ENCODE data around the gene FARP1. TPM values are rescaled to one million over a fixed set of nuclear protein-coding genes. Genes with fewer than 3 reads are reported as not detected.
"Not testable (repeated sequence)": the region's sequence is repeated elsewhere in the genome, so short reads cannot be mapped to it uniquely, and the experiment has no call there.

The FARP1 gene
- total RNA-seq, 2 experiments from 2014 or later, result 0.21 to 0.48 TPM

DNA sequence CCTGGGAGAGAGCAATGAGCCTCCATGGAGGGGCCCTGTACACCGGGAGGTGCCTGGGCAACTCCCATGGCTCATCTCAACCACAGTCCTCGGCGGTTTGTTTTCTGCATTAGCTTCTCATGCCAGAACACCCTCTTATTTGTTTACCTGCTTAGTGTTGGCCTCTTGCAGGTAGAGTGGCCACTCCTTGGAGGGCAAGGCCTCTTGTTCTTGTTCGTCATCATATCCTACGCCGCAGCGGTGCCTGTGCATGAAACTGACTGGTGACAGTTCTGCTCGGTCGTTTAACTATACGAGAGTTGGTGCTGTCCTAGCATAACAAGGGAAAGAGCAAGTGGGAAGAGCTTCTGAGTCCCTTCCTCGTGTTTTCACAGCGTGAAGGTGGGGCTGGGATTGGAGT lies 74.7 kb downstream of the FARP1 start:
- no peaks in the 10 kb centered on the region for H3K36me3 Mint-ChIP-seq
- no peaks in the 10 kb centered on the region for H3K9me3 Mint-ChIP-seq
- no peak overlapping the region for H3K4me3 Mint-ChIP-seq
- no peaks in the 10 kb centered on the region for H3K4me1 Mint-ChIP-seq
- no peak for DNase-seq
- H3K27ac Mint-ChIP-seq, result no peak overlapping the region
- peaks cover 3% of the 10 kb centered on the region for H3K27me3 Mint-ChIP-seq

DNA sequence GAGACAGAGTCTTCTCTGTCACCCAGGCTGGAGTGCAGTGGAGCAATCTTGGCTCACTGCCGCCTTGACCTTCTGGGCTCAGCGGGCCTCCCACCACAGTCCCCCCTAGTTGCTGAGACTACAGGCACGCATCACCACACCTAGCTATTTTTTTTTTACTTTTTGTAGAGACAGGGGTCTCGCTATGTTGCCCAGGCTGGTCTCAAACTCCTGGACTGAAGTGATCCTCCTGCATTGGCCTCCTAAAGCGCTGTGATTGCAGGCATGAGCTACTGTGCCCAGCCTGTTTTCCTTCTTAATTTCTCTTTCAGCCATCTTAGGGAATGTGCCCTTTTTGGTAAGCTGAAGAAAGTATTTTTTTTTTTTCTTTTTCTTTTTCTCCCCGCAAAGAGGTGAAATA lies 76.8 kb downstream of the FARP1 start:
- no peak overlapping the region for H3K4me3 Mint-ChIP-seq
- H3K27ac Mint-ChIP-seq, result no peak overlapping the region
- peaks cover 3% of the 10 kb centered on the region for H3K27me3 Mint-ChIP-seq
- no peaks in the 10 kb centered on the region for H3K9me3 Mint-ChIP-seq
- no peak for DNase-seq
- H3K4me1 Mint-ChIP-seq, result no peaks in the 10 kb centered on the region
- H3K36me3 Mint-ChIP-seq, result no peaks in the 10 kb centered on the region

DNA sequence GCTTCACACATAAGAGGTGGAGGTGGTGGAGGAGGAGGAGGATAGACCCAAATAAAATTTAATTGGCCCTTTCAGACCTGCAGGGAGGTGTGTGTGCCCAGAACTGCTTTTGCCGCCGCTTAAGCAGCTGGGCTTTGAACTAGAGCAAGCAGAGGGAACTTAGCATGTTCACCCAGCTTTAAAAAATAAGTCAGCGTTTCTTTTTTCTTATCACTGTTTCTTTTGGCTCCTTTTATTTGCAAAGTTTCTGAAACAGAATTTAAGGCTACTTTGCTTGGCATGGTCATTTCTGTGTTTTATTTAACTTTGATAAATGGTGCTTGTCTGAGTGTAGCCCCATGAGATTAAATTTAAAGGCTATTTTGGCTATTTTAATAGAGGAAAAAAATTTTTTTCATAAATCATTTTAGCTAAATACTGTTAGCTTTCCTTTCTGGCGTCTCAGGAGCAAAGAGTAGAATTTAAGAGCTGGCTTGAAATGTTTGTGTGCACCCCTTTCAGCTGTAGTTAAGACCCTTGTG lies 77.4 kb downstream of the FARP1 start:
- Mint-ChIP-seq H3K4me3 (no peak overlapping the region), H3K27me3 (peaks cover 3% of the 10 kb centered on the region), H3K36me3 (no peaks in the 10 kb centered on the region), H3K4me1 (no peaks in the 10 kb centered on the region), H3K27ac (no peak overlapping the region), H3K9me3 (no peaks in the 10 kb centered on the region)
- DNase-seq, result no peak

DNA sequence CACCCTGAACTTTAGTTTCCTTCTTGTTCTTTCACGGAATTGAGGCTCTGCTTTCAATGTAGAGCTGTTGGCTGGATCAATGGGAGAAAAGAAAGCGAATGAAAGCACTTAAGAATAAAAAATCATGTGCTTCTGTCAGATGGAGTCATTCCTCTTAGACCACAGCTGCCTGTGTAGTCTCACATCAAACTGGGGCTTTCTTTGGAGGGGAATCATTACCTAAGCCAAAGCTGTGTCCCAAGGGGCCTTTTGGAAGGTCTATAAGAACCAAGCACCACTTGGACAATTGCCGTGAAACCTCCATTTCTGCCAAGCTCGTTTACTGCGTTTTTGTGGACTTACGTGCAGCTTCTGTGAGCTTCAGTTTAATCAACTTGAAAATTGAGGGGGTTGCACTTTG lies 78.3 kb downstream of the FARP1 start:
- Mint-ChIP-seq H3K27ac (no peak overlapping the region), H3K4me1 (no peaks in the 10 kb centered on the region), H3K27me3 (peaks cover 3% of the 10 kb centered on the region), H3K4me3 (no peak overlapping the region), H3K9me3 (no peaks in the 10 kb centered on the region), H3K36me3 (no peaks in the 10 kb centered on the region)
- no peak for DNase-seq

DNA sequence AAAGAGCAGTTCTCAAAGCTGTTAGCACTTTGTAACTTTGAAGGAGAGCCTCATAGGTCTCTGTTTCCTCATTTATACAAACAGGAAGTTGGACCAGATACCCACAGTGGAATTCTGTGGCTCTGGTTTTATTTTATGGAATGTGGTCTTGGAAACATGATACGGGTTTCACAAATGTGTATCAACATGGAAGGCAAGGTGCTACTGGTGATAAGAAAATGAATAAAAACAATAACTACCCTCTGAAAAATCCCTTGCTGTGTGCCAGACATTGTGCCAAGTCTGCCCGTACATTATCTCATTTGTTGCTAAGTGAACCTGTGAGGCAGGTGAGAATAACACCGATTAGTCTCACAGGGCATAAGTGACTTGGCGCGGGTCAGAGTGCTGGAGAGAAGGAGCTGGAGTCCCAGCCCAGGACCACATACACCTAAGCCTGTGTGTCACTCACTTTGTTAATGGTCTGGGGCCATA lies 79.2 kb downstream of the FARP1 start:
- Mint-ChIP-seq H3K27me3 (no peaks in the 10 kb centered on the region), H3K4me1 (no peaks in the 10 kb centered on the region), H3K27ac (no peak overlapping the region), H3K4me3 (no peak overlapping the region), H3K36me3 (no peaks in the 10 kb centered on the region), H3K9me3 (no peaks in the 10 kb centered on the region)
- no peak for DNase-seq

DNA sequence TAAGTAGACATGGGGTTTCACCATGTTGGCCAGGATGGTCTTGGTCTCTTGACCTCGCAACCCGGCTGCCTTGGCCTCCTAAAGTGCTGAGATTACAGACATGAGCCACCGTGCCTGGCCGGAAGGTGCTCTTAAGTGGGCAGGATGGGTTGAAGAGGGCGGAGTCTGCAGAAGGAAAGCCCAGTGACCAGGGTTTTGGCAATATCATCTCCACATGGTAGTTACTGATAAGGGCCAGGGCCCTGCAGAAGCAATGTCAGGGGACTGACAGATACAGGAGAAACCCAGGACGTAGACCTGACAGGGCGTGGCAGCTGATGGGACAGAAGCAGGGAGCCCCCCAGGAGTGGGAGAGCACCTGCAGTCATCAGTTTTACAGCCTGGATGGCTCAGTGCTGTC lies 79.9 kb downstream of the FARP1 start:
- Mint-ChIP-seq H3K9me3 (no peaks in the 10 kb centered on the region), H3K27ac (no peak overlapping the region), H3K36me3 (no peaks in the 10 kb centered on the region), H3K4me1 (no peaks in the 10 kb centered on the region), H3K27me3 (no peaks in the 10 kb centered on the region), H3K4me3 (no peak overlapping the region)
- no peak for DNase-seq

DNA sequence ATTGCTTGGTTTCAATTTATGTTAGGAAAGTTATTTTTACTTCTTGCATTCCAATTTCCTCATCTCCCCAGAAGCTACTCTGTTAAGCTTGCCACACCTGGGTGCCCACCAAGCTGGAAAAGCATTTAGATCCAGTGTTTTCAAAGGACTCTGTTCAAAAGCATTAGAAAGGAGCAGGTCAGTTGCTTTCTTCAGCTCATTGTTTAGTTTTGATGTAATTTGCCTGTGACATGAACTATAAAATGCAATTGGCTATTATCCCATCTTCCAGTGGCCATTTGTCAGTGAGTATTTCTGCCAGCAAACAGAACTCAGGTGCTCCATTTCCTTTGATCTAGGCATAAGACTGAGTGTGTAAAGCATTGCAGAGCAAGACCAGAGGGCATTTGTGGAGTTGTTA lies 80.8 kb downstream of the FARP1 start:
- no peaks in the 10 kb centered on the region for H3K36me3 Mint-ChIP-seq
- no peaks in the 10 kb centered on the region for H3K4me1 Mint-ChIP-seq
- no peaks in the 10 kb centered on the region for H3K9me3 Mint-ChIP-seq
- H3K27ac Mint-ChIP-seq, result no peak overlapping the region
- no peak overlapping the region for H3K4me3 Mint-ChIP-seq
- no peak for DNase-seq
- no peaks in the 10 kb centered on the region for H3K27me3 Mint-ChIP-seq

DNA sequence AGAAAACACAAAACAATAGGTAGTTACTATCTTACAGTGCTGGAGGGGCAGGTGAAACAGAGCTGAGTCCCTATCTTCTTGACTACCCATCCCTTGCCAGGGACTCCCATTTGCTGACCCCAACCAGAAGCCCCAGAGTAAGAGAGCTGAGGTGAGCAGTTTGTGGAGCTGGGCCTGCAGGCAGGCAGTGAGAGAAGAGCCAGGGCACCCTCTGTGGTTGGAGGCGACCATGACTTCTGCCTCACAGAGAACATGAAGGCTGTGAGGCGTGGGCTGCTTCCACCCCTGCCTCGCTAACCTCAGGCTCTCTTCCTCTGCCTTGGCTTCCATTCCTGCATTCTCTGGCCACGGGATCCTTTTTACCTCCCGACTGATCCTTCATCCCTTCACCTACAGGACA lies 81.7 kb downstream of the FARP1 start:
- H3K4me1 Mint-ChIP-seq, result no peaks in the 10 kb centered on the region
- no peak for DNase-seq
- no peaks in the 10 kb centered on the region for H3K9me3 Mint-ChIP-seq

DNA sequence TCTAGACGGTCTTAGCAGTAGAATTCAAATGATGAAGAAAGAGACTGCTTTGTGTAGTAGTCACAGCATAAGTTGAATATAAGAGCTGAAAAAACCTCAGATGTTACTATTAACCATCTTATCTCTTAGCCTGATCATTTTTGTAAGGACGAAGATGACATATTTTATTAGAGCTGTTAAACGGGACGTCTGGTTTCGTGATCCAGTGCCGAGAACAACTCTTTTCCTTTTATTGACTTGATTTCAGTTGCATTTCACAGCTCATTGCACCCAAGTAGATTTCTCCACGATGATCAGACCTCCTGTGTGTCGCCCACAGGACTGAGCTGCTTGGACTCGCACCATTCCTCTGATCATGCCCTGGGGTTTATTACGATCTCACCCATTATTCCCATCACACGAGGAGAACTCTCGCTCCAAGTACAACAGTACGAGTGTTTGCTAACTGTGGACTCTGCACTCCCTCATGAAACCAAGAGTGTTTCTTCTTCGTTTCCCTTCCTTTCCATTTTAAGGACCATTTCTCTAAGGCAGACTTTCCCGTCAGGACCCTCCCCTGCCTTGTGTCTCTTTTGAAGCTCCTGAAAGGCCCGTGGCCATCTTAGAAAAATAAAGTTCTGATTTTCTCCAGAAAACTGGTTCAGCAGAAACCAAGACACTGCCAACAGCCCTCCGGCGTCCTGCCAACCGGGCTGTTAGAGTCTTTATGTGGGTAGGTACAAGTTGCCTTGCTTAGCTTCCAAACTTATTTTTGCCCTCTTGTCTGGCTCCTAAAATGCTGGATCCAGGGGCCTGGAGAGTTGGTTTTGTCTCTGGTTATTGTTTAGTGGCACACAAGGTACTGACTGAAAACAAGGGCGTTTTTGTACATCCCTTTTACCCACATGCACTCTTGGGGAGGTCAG lies 82.4 kb downstream of the FARP1 start:
- Mint-ChIP-seq H3K27me3 (no peaks in the 10 kb centered on the region), H3K27ac (no peak overlapping the region), H3K4me3 (no peak overlapping the region), H3K4me1 (no peaks in the 10 kb centered on the region), H3K36me3 (no peaks in the 10 kb centered on the region), H3K9me3 (no peaks in the 10 kb centered on the region)
- no peak for DNase-seq

More for the DNA sequence above, 81.7 kb downstream of the FARP1 start:
- no peak overlapping the region for H3K4me3 Mint-ChIP-seq
- H3K36me3 Mint-ChIP-seq, result no peaks in the 10 kb centered on the region
- H3K27ac Mint-ChIP-seq, result no peak overlapping the region
- no peaks in the 10 kb centered on the region for H3K27me3 Mint-ChIP-seq

DNA sequence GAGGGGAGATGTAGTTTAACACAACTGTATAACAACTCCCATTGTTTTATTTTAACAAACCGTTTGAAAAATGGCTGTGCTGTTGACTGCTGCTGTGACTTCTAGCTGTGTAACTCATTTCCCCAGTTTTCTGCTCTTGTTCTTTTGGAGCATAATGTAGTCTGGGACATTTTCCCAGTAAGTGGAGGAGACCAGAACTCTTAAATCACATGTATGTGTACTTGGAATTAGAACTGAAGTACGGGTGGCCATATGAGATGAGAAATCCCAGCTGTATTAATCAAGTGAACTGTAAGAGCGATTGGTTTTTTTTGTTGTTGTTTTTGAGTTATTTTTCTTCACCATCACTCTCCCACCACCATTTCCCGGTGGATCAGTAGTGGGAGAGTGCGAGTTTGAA lies 83.6 kb downstream of the FARP1 start:
- DNase-seq, result no peak
- H3K27ac Mint-ChIP-seq, result no peak overlapping the region
- no peak overlapping the region for H3K4me3 Mint-ChIP-seq
- H3K27me3 Mint-ChIP-seq, result no peaks in the 10 kb centered on the region
- no peaks in the 10 kb centered on the region for H3K36me3 Mint-ChIP-seq
- peaks cover 2% of the 10 kb centered on the region for H3K9me3 Mint-ChIP-seq
- H3K4me1 Mint-ChIP-seq, result no peaks in the 10 kb centered on the region

DNA sequence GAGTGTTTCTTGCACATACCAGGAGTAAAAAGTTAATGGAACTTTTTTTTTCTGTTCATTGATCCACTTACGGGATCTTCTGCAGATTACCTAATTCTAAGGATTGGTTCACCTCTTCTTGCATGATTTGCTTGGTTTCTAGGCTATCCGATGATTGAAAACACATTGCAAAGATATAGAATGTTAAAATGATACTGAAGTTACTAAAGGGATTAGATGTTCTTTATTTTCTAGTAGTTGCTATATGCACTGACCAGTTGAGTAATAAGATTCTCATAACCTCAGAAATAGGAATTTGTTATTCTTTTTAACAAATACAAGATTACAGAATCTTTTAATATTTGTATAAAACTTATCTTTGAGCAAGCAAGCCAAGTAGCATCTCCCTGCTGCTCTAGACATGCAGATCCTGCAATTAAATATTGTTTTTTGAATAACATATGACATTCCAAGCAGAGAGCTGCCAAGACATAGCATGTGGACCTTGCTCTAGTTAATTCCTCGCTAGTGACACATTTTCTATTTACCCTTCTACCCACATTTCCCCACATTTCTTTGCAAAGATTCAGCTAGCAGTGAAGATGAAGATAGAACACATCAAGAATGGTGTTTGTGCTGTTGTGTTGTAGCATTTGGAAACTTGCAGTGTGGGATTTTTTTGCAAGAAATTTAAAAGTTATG lies 85.9 kb downstream of the FARP1 start:
- Mint-ChIP-seq H3K36me3 (no peaks in the 10 kb centered on the region), H3K9me3 (peaks cover 2% of the 10 kb centered on the region), H3K4me1 (no peaks in the 10 kb centered on the region), H3K27ac (no peak overlapping the region), H3K4me3 (no peak overlapping the region), H3K27me3 (no peaks in the 10 kb centered on the region)
- DNase-seq, result no peak

DNA sequence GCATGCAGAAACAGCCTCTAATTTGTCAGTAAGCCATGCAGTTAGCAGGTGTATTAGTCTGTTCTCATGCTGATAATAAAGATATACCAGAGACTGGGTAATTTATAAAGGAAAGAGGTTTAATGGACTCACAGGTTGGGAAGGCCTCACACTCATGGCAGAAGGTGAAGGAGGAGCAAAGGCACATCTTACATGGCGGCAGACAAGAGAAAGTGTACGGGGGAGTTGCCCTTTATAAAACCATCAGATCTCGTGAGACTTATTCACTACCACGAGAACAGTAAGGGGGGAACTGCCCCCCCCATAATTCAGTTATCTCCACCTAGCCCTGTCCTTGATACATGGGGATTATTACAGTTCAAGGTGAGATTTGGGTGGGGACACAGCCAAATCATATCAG lies 87.9 kb downstream of the FARP1 start:
- not testable (repeated sequence) for H3K4me1 Mint-ChIP-seq, H3K9me3 Mint-ChIP-seq, H3K27ac Mint-ChIP-seq, H3K4me3 Mint-ChIP-seq, DNase-seq, H3K27me3 Mint-ChIP-seq, H3K36me3 Mint-ChIP-seq

DNA sequence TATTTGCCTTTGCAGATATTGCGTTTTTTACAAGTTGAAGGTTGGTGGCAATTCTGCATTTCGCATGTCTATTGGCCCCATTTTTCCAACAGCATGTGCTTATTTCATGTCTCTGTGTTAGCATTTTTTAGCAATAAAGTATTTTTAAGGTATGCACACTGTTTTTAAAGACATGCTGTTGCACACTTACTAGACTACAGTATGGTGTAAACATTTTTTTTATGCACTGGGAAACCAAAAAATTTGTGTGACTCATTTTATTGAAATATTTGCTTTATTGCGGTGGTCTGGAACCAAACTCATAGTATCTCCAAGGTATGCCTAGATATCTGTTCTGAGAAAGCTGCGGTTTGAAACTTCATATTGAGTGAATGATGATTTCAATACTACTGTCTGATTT lies 89.6 kb downstream of the FARP1 start:
- peaks cover 2% of the 10 kb centered on the region for H3K9me3 Mint-ChIP-seq
- H3K27me3 Mint-ChIP-seq, result peaks cover 3% of the 10 kb centered on the region
- H3K4me1 Mint-ChIP-seq, result no peaks in the 10 kb centered on the region
- H3K4me3 Mint-ChIP-seq, result no peak overlapping the region
- DNase-seq, result no peak
- H3K36me3 Mint-ChIP-seq, result no peaks in the 10 kb centered on the region
- no peak overlapping the region for H3K27ac Mint-ChIP-seq

DNA sequence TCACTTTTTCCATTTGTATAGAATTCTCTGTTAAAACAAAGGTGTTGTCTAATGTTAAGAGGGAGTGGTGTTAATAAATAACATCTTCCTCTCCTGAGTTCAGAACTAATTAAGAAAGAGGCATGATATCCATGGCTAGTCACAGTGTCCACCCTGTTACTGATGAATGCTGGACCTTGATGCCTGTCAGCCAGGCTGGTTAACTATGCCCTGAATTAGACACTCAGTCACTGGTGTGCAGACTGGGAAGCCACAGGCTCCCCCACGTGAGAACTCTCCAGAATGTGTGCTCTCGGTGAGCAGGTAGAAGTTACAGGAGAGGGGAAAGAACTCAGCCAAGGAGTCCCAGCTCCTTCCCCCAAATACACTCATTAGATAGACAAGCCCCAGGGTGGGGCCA lies 90.2 kb downstream of the FARP1 start:
- H3K36me3 Mint-ChIP-seq, result no peaks in the 10 kb centered on the region
- H3K27ac Mint-ChIP-seq, result no peak overlapping the region
- no peak for DNase-seq
- H3K9me3 Mint-ChIP-seq, result peaks cover 2% of the 10 kb centered on the region
- no peak overlapping the region for H3K4me3 Mint-ChIP-seq
- H3K27me3 Mint-ChIP-seq, result peaks cover 3% of the 10 kb centered on the region
- H3K4me1 Mint-ChIP-seq, result no peaks in the 10 kb centered on the region

DNA sequence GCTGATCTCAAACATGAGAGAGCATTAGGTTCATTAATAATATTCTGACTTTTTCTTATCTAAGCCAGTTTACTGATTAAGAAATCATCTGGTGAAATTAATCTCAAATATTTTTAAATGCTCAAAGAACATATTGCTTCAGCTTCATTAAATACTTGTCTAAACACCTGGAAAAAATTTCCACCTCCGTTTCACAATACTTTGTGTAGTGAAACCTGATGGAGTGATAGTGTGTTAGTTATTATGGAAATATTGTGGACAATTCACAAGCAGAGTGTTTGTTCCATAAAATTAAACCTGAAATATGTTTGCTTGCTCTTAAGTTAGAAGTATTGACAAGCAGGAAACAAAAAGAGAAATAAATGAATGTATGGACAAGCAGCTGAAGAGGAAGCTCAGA lies 91.5 kb downstream of the FARP1 start:
- DNase-seq, result no peak
- H3K27ac Mint-ChIP-seq, result no peak overlapping the region
- peaks cover 2% of the 10 kb centered on the region for H3K9me3 Mint-ChIP-seq
- H3K4me3 Mint-ChIP-seq, result no peak overlapping the region
- H3K4me1 Mint-ChIP-seq, result no peaks in the 10 kb centered on the region
- peaks cover 3% of the 10 kb centered on the region for H3K27me3 Mint-ChIP-seq
- H3K36me3 Mint-ChIP-seq, result no peaks in the 10 kb centered on the region

Data from activated naive CD8-positive, alpha-beta T cell treated with anti-CD3 and anti-CD28 coated beads for 36 hours (primary cell).